OCI-LY1 (cell line): ENCODE data around the gene AREG.

Source experiments
- CTCF ChIP-seq: fragments of 200-600 bp; sonication (generic), shearing (Covaris generic); IDR thresholded peaks from 2 replicates; pipeline ENCODE4 v1.5.1; 2017; ENCODE audit warnings: mild to moderate bottlenecking, antibody characterized with exemption, low read length, moderate library complexity, mixed read lengths
- EZH2 ChIP-seq: fragments of 200-600 bp; sonication (generic), shearing (Covaris generic); IDR thresholded peaks from 2 replicates; pipeline ENCODE4 v1.8.0; 2017; ENCODE audit warnings: borderline replicate concordance, mixed run types, mild to moderate bottlenecking, antibody characterized with exemption, low read length, moderate library complexity, mixed read lengths

- TF ChIP-seq CTCF (no peak), EZH2 (no peak)
Measured at GRCh38 chr4:74499986-74500781, 55.2 kb downstream of the AREG start.
